Activated T-helper 1 cell treated with Interleukin-2 at 50 U/mL for 16 hours (primary cell): Measurements from ENCODE around the gene DAPK1.

Source experiments
- DNase-seq: peaks from one replicate; pipeline ENCODE4 v3.0.0-alpha.2; 2020; ENCODE audit warnings: low read depth

The DAPK1 gene

DNA sequence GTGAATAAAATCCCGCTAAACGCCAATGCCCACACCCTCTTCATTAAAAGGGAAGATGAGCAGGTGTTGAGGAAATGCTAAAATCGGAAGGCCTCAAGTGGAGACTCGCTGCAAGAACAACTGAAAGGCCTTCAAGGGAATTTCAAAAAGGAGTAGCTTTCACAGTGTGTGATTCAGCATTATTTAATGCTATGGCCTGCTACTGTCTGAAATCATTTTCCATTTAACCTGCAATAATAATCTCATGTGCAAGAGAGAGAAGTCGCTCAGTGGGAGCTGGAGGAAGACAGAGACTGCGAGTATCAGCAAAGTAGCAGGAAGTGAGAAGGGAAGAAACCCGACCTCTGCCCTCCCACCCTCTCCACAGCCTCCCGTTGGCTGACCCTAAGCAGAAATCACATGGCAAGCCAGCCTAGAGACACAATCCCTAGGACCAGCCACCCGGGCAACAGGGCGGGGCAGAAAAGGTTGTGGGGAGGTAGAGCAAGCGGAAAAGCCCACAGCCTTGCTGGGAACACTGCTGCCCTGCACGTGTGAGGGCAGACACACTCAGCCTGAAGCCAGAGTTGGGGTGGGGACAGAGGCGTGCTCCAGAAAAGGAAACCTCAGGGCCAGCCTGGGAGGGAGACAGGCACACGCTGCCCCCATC, 188.3 kb downstream of the DAPK1 start:
- DNase-seq, result no peak

DNA sequence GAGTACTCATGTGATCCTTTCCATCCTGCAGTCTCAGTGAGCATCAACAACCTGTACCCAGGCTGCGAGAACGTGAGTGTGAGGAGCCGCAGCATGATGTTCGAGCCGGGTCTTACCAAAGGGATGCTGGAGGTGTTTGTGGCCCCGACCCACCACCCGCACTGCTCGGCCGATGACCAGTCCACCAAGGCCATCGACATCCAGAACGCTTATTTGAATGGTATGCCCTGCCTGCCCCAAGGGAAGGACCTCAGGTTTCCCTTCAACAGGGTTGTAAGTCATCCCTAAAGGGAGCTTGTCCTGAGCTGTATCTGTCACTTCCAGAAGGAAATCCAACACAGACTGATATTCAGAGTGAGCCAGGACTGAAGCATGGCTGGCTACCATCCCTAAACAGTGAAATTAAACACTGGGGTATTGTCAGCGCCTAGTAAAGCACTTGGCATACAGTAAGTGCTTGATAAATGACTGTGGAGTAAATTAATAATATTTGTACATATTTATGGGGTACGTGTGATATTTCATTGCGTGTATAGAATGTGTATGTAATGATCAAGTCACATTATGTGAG, 188.9 kb downstream of the DAPK1 start:
- DNase-seq, result no peak

DNA sequence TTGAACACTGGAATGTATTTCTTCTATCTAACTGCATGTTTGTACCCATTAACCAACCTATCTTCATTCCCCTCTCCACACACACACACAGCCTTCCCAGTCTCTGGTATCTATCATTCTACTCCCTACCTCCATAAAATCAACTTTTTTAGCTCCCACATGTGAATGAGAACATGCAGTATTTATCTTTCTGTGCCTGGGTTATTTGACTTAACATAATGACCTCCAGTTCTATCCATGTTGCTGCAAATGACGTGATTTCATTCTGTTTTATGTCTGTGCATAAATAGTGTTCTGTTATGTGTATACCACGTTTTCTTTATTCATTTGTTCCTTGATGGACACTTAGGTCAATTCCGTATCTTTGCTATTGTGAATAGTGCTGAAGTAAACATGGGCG, 189.5 kb downstream of the DAPK1 start:
- DNase-seq, result no peak

DNA sequence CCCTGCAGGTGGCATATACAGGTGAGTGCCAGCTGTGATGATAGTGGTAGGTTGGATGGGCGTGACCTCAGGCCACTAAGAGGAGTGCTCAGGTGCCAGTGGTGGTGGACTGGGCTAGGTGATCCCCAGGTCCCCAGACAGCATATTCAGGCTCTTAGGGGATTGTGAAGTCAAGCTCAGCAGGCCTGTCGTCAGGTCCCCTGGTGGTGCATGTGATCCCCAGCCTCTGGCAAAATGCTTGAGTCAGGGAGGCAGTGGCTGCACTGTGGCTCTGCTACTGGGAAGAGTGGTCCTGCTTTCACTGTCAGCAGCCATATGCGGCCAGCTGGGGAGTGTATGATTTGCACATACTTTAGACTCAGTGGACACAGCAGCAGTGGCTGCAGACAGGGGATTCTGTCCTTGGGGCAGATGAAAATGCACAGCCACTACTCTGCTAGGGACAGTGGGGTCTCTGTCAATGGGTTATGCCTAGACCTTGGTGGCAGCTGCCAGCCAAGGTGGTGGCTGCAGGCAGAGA, 196.6 kb downstream of the DAPK1 start:
- no peak for DNase-seq

DNA sequence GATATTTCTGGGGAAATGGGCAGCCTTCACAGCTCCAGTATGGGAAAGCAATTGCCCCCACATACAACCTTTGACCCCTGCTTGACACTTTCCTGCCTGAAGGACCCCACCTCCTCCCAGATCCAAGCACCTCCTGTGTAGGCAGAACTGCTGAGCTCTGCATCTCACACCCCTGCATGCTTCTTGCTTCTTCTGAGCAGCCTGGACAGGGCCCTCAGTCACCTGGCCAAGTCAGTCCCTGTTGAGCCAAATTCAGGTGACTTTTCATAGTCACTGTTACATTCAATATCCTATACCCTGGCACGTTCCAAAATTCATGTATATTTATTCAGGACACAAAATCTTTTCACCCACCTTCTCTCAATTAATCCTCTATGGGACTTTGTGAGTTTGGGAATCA, 197.9 kb downstream of the DAPK1 start:
- DNase-seq, result no peak

DNA sequence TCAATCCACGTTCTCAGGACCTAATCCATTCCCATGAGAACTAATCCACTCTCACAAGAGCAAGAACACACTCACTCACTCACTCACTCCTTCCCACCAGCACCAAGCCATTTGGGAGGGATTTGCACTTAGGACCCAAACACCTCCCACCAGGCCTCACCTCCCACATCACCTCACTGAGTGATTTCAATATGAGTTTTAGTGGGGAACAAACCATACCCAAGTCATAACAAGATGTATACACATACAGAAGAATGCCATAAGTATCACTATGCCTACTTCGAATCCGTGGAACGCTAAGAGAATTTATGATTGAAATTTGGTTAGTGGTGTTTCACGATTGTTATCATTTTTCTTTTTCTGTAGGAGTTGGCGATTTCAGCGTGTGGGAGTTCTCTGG, 199.0 kb downstream of the DAPK1 start:
- no peak for DNase-seq

DNA sequence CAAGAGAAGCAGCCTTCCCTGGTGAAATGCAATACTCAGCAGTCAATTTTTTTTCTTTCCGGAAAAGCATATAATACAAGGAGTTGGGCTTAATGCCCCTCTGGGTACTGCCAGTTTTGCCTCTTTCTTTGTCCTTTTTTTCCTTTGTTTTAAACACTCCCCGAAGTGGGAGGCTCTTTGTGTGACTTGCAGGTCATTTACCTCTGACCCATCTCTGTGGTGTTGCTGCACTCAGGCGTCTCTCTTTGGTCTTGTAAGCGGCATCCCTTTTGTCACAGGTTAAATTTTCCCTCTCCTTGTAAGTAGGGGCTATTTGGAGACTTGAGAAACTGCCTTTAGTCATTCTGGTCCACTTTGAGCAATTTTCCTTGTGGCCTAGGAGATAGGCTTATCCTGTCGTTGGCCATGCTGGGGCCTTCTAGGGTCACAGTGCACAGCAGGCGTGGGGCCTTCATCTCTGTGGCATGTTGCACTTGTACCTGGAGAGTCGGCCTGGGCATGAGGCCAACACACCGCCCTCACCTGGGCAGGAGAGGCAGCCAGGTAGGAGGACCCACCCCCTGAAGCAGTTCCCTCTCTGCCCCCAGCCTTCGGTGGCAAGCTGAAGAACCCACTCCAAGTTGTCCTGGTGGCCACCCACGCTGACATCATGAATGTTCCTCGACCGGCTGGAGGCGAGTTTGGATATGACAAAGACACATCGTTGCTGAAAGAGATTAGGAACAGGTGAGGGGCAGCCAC, 200.6 kb downstream of the DAPK1 start:
- no peak for DNase-seq

DNA sequence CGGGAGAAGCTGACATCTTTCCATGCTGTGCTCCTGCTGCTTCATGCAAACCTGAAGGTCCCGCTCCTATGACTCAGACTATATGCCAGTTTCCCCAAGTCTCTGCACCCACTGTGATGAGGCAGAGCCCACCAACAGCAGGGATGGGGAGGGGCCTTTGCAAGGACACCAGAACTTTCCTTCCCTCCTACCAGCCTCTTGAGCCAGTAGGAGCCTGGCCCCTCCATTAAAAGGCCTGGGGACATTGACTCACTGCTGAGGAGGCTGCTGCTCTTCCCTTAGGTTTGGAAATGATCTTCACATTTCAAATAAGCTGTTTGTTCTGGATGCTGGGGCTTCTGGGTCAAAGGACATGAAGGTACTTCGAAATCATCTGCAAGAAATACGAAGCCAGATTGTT, 202.2 kb downstream of the DAPK1 start:
- DNase-seq, result no peak

DNA sequence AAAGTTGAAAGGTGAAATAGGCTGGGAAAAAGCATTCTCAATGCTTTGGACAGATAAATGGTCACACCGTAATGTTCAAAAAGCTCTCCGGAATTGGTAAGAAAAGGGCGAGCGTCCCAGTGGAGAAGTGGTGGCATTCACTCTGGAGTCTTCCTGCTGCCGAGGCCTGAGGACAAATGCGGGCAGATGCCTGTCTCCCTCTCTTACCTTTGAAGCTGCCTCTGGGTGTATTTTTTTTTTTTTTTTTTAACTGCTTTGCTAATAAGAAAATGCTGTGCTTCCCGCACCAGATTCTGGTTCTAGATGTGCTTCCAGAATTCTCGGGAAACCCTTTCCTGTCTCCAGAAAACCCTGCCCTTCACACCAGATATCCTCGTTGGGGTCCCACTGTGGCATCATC, 203.8 kb downstream of the DAPK1 start:
- DNase-seq, result no peak

DNA sequence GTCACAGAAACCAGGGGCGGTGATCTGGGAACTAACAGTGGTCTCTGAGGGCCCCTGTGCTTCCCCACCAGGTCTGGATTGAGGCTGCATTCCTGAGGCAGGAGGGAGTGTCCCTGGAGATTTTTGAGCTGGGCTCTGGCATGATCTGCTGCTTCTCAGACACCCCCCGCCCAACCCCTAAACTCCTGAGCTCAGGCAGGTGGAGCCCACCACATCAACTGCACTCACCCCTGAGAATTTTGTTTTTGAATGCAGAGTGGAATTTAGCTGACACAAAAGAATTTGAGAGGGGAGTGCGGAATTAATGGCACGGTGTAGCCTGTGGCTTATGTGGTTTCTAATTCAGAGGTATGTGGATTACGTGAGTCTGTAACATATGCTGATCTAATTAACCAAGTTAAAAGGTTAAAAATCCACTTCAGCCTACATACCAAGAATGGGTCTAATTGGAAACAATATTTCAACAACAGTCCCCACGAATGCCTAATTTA, 204.3 kb downstream of the DAPK1 start:
- DNase-seq, result no peak

DNA sequence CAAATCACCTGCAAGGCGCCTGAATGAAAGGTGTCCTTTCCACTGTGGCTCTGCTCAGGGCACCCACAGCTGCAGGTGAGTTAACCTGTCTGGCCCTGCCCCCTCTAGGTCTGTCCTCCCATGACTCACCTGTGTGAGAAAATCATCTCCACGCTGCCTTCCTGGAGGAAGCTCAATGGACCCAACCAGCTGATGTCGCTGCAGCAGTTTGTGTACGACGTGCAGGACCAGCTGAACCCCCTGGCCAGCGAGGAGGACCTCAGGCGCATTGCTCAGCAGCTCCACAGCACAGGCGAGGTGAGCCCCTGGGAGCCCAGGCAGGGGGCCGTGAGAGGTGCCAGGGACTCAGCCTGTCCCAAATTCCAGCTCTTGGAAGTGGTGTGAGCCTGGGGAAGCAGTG, 205.3 kb downstream of the DAPK1 start:
- DNase-seq, result no peak

DNA sequence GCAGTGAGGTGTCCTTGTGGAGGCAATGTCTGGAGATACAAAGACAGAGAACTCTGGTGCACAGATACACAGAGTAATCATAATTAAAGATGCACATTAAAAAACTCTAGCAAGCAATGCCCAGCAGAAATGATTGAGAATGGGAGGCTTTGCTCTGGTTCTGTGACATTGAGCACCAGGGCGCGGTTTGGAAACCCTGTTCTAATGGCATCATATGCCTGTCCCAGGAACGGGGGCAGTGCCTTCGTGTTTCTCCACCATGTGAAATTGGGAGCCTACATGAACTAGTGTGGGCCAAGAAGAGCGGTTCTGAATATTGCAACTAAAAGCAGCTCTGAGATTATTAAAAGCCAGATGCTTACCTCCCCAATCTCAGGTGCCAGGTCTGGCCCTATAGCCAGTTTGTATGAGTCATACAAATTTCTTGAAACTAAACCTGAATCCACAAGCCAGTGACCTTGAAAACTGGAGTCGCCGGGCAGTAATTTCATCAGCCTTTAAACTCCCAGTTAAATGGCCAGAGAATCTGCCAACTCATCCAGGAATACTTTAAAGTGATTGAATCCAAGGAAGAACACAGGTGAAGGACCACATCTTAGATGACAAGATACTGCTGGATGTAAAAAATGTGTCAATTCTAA, 206.1 kb downstream of the DAPK1 start:
- no peak for DNase-seq

DNA sequence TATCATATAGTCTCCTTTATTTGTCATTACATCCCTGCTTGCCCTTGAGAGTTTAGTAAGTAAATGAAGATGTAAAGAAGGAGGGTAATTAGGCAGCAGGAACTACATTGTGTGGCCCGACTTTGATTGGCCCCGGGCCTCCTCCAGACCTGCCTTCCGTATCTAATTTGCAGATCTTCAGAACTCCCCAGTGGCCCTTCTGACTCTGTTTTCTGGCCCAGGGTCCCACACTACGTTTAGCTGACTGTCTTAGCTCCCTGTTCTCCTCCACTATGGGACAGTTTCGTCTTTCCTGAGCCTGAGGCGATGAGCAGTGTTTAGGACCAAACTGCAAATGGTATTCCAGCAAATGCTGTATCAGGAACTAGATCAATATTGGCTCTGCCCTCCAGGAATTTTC, 206.7 kb downstream of the DAPK1 start:
- DNase-seq, result no peak

DNA sequence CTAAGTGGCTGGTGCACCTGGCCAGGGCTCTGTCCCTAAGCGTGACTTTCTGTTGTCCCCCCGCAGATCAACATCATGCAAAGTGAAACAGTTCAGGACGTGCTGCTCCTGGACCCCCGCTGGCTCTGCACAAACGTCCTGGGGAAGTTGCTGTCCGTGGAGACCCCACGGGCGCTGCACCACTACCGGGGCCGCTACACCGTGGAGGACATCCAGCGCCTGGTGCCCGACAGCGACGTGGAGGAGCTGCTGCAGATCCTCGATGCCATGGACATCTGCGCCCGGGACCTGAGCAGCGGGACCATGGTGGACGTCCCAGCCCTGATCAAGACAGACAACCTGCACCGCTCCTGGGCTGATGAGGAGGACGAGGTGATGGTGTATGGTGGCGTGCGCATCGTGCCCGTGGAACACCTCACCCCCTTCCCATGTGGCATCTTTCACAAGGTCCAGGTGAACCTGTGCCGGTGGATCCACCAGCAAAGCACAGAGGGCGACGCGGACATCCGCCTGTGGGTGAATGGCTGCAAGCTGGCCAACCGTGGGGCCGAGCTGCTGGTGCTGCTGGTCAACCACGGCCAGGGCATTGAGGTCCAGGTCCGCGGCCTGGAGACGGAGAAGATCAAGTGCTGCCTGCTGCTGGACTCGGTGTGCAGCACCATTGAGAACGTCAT, 208.5 kb downstream of the DAPK1 start:
- no peak for DNase-seq

DNA sequence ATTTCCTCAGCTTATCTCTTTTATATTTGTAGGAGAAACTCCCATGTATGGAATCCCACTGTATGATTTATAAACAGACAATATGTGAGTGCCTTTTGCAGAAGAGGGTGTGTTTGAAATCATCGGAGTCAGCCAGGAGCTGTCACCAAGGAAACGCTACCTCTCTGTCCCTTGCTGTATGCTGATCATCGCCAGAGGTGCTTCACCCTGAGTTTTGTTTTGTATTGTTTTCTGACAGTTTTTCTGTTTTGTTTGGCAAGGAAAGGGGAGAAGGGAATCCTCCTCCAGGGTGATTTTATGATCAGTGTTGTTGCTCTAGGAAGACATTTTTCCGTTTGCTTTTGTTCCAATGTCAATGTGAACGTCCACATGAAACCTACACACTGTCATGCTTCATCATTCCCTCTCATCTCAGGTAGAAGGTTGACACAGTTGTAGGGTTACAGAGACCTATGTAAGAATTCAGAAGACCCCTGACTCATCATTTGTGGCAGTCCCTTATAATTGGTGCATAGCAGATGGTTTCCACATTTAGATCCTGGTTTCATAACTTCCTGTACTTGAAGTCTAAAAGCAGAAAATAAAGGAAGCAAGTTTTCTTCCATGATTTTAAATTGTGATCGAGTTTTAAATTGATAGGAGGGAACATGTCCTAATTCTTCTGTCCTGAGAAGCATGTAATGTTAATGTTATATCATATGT, 210.3 kb downstream of the DAPK1 start:
- DNase-seq, result no peak

DNA sequence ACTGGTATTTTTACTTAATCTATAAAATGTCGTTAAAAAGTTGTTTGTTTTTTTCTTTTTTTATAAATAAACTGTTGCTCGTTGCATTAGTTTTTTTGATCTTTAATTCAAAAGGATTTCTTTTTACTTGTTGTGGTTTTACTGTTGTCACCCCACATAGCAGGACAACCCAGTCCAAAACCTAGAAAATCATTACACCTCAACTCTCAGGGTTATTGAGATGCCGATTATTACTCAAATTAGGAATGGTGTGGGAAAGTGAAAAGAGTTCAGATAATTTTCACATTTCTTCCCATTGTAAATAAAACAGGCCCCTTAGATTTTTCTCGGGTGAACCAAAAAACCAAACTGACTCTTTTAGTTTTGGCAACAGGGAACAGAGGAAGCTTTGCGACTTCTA, 210.9 kb downstream of the DAPK1 start:
- no peak for DNase-seq

DNA sequence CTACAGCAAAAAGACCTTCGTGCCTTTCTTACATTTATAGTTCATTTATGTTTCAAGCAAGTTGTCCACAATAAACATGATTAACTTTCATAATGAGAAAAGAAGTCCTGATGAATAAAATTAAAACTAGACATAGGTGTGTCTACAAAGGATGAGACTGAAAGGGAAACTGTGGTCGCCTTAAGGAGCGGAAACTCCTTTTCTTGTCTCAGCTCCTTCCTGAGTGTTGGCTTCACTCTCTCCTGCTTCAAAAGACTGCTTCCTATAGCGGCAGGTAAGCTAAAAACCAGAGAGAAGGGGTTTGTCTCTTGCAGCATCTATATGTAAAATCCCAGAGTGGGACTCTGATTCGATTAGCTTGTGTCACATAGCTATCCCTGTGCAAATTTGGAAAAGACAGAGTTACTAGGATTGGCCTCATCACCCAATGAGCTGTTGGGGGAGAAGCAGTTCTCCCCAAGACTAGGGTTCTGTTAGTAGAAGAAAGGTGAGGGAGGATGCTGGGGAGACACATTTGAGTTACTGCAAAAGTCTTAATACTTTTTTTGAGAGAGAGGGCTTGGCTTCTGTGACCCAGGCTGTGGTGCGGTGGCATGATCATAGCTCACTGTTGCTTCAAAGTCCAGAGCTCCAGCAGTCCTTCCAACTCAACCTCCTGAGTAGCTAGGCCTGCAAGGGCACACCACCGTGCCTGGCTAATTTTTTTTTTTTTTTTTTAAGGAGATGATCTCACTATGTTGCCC, 211.5 kb downstream of the DAPK1 start:
- DNase-seq, result no peak

DNA sequence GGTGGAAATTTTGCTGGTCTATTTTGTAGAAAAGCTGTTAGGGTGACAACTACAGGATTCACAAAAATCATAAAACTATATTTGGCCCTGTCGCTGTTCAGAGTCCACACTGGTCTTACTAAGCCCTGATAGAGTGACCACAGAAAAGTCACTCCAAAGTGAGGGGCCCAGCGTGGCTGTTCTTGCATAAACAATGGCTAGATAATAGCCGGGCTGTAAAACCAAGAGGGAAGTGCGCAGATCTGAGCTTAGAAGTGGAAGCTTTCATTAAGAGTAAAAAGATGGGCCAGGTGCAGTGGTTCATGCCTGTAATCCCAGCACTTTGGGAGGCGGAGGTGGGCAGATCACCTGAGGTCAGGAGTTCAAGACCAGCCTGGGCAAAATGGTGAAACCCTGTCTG, 212.8 kb downstream of the DAPK1 start:
- DNase-seq, result no peak

DNA sequence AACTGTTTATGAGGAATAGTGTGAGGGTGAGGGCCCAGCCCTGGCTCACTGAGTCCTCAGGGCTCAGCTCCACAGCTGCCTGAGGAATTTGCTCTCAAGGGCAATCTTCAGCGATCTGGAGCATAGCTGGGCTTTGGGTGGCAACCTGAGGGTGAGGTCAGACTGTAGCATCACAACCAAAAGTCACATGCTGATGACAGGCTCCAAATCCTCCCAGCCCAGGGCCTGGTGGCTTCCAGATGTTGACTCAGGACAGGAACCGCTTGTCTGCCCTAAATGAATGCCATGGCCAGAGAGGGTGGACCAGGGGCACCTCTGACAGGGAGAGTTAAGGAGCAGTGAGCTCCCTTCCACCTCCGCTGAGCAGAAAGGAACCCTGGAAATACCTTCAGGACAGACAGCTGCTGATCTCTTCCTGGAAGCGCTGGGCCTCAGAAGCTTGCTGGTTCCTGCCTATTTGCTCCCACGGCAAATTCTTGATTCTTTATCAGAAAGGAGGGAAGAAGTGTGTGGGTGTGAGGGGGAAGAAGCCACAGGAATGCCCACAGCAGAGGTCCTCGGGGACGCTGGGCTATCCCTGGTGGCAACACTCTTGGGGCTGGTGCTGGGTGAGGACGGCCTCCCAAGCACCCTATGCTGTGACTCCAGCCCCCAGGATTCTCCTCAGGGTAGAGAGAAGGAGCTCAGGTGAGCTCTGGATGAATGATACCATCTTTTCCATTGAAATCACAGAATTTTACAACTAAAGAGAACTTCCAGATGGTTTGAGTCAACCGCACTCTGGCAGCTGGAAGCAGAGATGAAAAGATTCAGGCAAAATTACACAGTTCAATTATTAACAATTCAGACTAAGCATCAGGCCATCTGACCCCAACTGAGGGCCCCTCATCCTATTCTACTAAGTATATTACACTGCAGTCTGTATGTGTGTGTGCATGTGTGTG, 214.5 kb downstream of the DAPK1 start:
- no peak for DNase-seq

DNA sequence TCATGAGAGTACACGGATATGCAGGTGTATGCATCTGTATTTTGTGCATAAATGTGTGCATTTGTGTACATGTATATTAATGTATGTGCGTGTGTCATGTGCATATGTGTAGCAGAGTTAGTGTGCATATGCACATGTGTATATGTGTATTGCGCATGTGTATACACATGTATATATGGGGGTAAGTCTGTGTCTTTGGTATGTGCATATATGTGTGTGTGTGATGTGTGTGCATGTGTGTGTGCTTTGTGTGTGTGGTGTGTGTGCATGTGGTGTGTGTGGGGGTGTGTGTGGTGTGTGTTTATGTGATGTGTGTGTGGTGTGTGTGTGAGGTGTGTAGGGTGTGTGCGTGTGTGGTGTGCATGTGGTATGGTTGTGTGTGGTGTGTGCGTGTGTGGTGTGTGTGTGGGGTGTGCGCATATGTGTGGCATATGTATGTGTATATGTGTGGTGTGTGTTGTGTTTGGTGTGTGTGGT, 215.2 kb downstream of the DAPK1 start:
- no peak for DNase-seq
